SU-DHL-6 (cell line): ENCODE data around the gene PPP2R2B.

Experiments used
- H2AFZ ChIP-seq: fragments of 200-600 bp; sonication (generic); 2 replicates; pipeline ENCODE4 v1.6.1; 2014; ENCODE audit warnings: low read depth, mild to moderate bottlenecking, moderate library complexity, mixed read lengths, antibody characterized with exemption, low read length; ENCODE audit not compliant: severe bottlenecking
- H3F3A ChIP-seq: fragments of 200-600 bp; shearing (Covaris generic); 2 replicates; pipeline ENCODE4 v1.6.0; 2016; ENCODE audit warnings: antibody characterized with exemption, mild to moderate bottlenecking; ENCODE audit not compliant: insufficient read depth
- H3K27ac ChIP-seq: fragments of 200-600 bp; sonication (generic); 2 replicates; pipeline ENCODE4 v1.5.1; 2016; ENCODE audit warnings: low read depth, mild to moderate bottlenecking, low read length, moderate library complexity, mixed read lengths
- H3K27me3 ChIP-seq: fragments of 200-600 bp; sonication (generic), shearing (Covaris generic); 2 replicates; pipeline ENCODE4 v1.6.0; 2014; ENCODE audit warnings: mild to moderate bottlenecking, low read length
- H3K36me3 ChIP-seq: fragments of 200-600 bp; sonication (generic); 2 replicates; pipeline ENCODE4 v1.6.1; 2014; ENCODE audit warnings: mild to moderate bottlenecking, low read length, mixed read lengths
- H3K4me2 ChIP-seq: fragments of 300-600, 200-600 bp; shearing (Covaris generic), sonication (generic); 2 replicates; pipeline ENCODE4 v1.6.0; 2014; ENCODE audit warnings: low read length, low read depth, mild to moderate bottlenecking; ENCODE audit not compliant: poor library complexity, severe bottlenecking
- H3K4me3 ChIP-seq: fragments of 200-600 bp; sonication (generic); 2 replicates; pipeline ENCODE4 v1.5.1; 2014; ENCODE audit warnings: antibody characterized with exemption, low read length, mild to moderate bottlenecking, mixed read lengths; ENCODE audit not compliant: insufficient read depth, poor library complexity, severe bottlenecking
- H3K79me2 ChIP-seq: fragments of 200-600 bp; sonication (generic); 2 replicates; pipeline ENCODE4 v1.6.1; 2014; ENCODE audit warnings: mild to moderate bottlenecking, low read length, moderate library complexity; ENCODE audit not compliant: insufficient read depth
- H3K9ac ChIP-seq: fragments of 200-600 bp; sonication (generic); 2 replicates; pipeline ENCODE4 v1.7.0; 2014; ENCODE audit warnings: mild to moderate bottlenecking, low read length
- H3K9me2 ChIP-seq: fragments of 200-600 bp; sonication (generic); replicated peaks from 2 replicates; pipeline ENCODE4 v1.6.1; 2014; ENCODE audit warnings: low read length; ENCODE audit not compliant: insufficient read depth
- H3K9me3 ChIP-seq: fragments of 200-600 bp; sonication (generic); 2 replicates; pipeline ENCODE4 v1.6.1; 2014; ENCODE audit warnings: low read length, mixed read lengths; ENCODE audit not compliant: insufficient read depth
- H4K20me1 ChIP-seq: fragments of 200-600 bp; sonication (generic); 2 replicates; pipeline ENCODE4 v1.6.1; 2014; ENCODE audit warnings: low read depth, mild to moderate bottlenecking, antibody characterized with exemption, low read length, moderate library complexity, mixed read lengths
- EZH2phosphoT487 ChIP-seq: fragments of 200-600 bp; sonication (generic), shearing (Covaris generic); conservative IDR thresholded peaks from 2 replicates; pipeline ENCODE4 v1.6.1; 2018; ENCODE audit warnings: mild to moderate bottlenecking, antibody characterized with exemption, low read length, moderate library complexity, mixed read lengths
- TF ChIP-seq, protein P1 (sequence below): fragments of 200-600 bp; sonication (generic); IDR thresholded peaks from one replicate; pipeline ENCODE4 v1.5.1; 2017; ENCODE audit warnings: antibody characterized with exemption, mild to moderate bottlenecking, low read length, moderate library complexity; ENCODE audit not compliant: insufficient read depth, poor library complexity, severe bottlenecking

Gene PPP2R2B

GRCh38 chr5:146652547-146652946 is 226.0 kb downstream of the PPP2R2B start:
- Histone ChIP-seq H4K20me1 (no peaks in the 10 kb centered on the region), H3K27ac (no peak overlapping the region), H3K79me2 (no peaks in the 10 kb centered on the region), H3K9me2 (no peaks in the 10 kb centered on the region), H3K9me3 (no peaks in the 10 kb centered on the region), H3K36me3 (no peaks in the 10 kb centered on the region), H3K9ac (no peak overlapping the region), H3K4me3 (no peak overlapping the region), H3K4me2 (no peak overlapping the region), H3F3A (no peaks in the 10 kb centered on the region), H3K27me3 (no peaks in the 10 kb centered on the region), H2AFZ (no peak overlapping the region)
- no peak for TF ChIP-seq EZH2phosphoT487
- TF ChIP-seq, protein P1, sequence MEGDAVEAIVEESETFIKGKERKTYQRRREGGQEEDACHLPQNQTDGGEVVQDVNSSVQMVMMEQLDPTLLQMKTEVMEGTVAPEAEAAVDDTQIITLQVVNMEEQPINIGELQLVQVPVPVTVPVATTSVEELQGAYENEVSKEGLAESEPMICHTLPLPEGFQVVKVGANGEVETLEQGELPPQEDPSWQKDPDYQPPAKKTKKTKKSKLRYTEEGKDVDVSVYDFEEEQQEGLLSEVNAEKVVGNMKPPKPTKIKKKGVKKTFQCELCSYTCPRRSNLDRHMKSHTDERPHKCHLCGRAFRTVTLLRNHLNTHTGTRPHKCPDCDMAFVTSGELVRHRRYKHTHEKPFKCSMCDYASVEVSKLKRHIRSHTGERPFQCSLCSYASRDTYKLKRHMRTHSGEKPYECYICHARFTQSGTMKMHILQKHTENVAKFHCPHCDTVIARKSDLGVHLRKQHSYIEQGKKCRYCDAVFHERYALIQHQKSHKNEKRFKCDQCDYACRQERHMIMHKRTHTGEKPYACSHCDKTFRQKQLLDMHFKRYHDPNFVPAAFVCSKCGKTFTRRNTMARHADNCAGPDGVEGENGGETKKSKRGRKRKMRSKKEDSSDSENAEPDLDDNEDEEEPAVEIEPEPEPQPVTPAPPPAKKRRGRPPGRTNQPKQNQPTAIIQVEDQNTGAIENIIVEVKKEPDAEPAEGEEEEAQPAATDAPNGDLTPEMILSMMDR: no peak

GRCh38 chr5:146647656-146648199 is 230.8 kb downstream of the PPP2R2B start:
- Histone ChIP-seq H2AFZ (no peak overlapping the region), H3F3A (no peaks in the 10 kb centered on the region), H3K27ac (no peak overlapping the region), H3K9me3 (no peaks in the 10 kb centered on the region), H4K20me1 (no peaks in the 10 kb centered on the region), H3K9ac (no peak overlapping the region), H3K9me2 (no peaks in the 10 kb centered on the region), H3K36me3 (no peaks in the 10 kb centered on the region), H3K4me3 (no peak overlapping the region), H3K4me2 (no peak overlapping the region), H3K27me3 (no peaks in the 10 kb centered on the region), H3K79me2 (no peaks in the 10 kb centered on the region)
- TF ChIP-seq, protein P1: no peak
- no peak for TF ChIP-seq EZH2phosphoT487

GRCh38 chr5:146646441-146646840 is 232.1 kb downstream of the PPP2R2B start:
- TF ChIP-seq, protein P1: no peak
- no peak for TF ChIP-seq EZH2phosphoT487
- Histone ChIP-seq H3F3A (no peaks in the 10 kb centered on the region), H3K27me3 (no peaks in the 10 kb centered on the region)

More at GRCh38 chr5:146646441-146646840, 232.1 kb downstream of the PPP2R2B start:
- H3K27ac ChIP-seq: no peak overlapping the region
- H3K4me2 ChIP-seq: no peak overlapping the region
- H3K79me2 ChIP-seq: no peaks in the 10 kb centered on the region
- no peaks in the 10 kb centered on the region for H4K20me1 ChIP-seq
- no peak overlapping the region for H3K4me3 ChIP-seq
- H3K36me3 ChIP-seq: no peaks in the 10 kb centered on the region
- no peaks in the 10 kb centered on the region for H3K9me3 ChIP-seq
- no peak overlapping the region for H3K9ac ChIP-seq
- H3K9me2 ChIP-seq: no peaks in the 10 kb centered on the region
- H2AFZ ChIP-seq: no peak overlapping the region
